Right ventricle myocardium inferior (tissue), 1 donor: ENCODE data around the gene CADPS2. TPM values are rescaled to one million over a fixed set of nuclear protein-coding genes. Genes with fewer than 3 reads are reported as not detected.
"Not testable (repeated sequence)": the region's sequence is repeated elsewhere in the genome, so short reads cannot be mapped to it uniquely, and the experiment has no call there.

ENCODE experiments used
- ATAC-seq: fragments of 200-7000 bp; cut with Tn5 transposase; one replicate; pipeline ENCODE4 v1.9.1; 2020; ENCODE audit warnings: mild to moderate bottlenecking, moderate library complexity
- DNase-seq: peaks from one replicate; pipeline ENCODE4 v3.0.0; 2021; ENCODE audit errors: missing footprints
- intact Hi-C: fragments of 100-400 bp; cut with DNase I; formaldehyde crosslinking; loops from one replicate; pipeline ENCODE4 v1.11.0; 2022
- total RNA-seq: library from RNA; stranded (reverse); fragmentation: NEBNext Ultra II Directional; extraction: Animal tissue kit (Norgen Biotek cat#: 25700); gene quantifications from one replicate; pipeline ENCODE4 v1.2.1, GENCODE V29; 2021
- donor health status: DM: no; HTN: yes; CAD: no; lungs with severe emphysema.

Gene CADPS2
- total RNA-seq, 1 donor from 2014 or later, result 20.8 TPM

- DNase-seq, result no peak
- ATAC-seq, result no peak
- intact Hi-C loops, result no loop called here
These were observed 243.0 kb downstream of the CADPS2 start for GRCh38 chr7:122643250-122643649.

GRCh38 chr7:122638459-122638858, 247.8 kb downstream of the CADPS2 start:
- DNase-seq, result no peak
- ATAC-seq, result no peak
- intact Hi-C loops, result no loop called here

DNA sequence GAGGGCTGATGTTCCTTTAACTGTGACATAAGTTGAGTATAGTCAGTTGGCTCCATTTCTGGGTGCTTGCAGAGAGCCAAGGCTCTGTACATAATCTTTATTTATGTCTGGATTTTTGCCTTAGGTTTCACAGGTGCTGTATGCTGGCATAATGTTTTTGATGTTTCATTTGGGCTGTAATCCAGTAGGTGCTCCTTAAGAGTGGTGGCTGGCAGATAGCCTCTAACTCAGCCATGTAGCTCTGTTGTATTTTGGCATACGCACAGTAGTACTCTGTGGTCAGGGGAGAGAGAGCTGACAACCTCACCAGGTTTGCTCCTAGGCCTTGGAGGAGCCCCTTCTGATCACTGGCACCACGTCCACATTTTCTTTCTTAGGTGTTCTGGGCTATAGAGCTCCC, 248.5 kb downstream of the CADPS2 start:
- no peak for ATAC-seq
- no peak for DNase-seq
- intact Hi-C loops, result no loop called here

DNA sequence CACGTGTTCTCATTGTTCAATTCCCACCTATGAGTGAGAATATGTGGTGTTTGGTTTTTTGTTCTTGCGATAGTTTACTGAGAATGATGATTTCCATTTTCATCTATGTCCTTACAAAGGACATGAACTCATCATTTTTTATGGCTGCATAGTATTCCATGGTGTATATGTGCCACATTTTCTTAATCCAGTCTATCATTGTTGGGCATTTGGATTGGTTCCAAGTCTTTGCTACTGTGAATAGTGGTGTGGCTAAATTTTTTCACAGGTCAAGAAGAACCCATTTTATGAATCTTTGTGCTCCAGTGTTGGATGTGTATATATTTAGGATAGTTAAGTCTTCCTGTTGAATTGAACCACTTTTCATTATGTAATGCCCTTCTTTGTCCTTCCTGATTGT, 250.8 kb downstream of the CADPS2 start:
- ATAC-seq, DNase-seq, intact Hi-C loops: not testable (repeated sequence)

DNA sequence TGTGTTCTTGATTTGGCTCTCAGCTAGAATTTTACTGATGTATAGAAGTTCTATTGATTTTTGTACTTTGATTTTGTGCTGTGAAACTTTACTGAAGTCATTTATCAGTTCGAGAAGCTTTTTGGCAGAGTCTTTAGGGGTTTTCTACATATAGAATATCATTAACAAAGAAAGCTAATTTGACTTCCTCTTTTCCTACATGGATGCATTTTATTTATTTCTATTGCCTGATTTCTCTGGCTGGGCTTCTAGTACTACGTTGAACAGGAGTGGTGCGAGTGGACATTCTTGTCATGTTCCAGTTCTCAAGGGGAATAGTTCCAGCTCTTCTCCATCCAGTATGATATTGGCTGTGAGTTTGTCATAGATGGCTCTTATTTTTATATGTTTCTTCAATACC, 252.8 kb downstream of the CADPS2 start:
- intact Hi-C loops, result no loop called here
- no peak for DNase-seq
- no peak for ATAC-seq

- no peak for DNase-seq
- intact Hi-C loops, result no loop called here
- ATAC-seq, result no peak
These were observed 254.0 kb downstream of the CADPS2 start for GRCh38 chr7:122632238-122632637.

- intact Hi-C loops, result no loop called here
- ATAC-seq (no peak), DNase-seq (no peak)
These were observed 256.8 kb downstream of the CADPS2 start for GRCh38 chr7:122629412-122629953.

- intact Hi-C loops, result no loop called here
- ATAC-seq, result no peak
- DNase-seq, result no peak
These were observed 257.4 kb downstream of the CADPS2 start for GRCh38 chr7:122628651-122629411.

DNA sequence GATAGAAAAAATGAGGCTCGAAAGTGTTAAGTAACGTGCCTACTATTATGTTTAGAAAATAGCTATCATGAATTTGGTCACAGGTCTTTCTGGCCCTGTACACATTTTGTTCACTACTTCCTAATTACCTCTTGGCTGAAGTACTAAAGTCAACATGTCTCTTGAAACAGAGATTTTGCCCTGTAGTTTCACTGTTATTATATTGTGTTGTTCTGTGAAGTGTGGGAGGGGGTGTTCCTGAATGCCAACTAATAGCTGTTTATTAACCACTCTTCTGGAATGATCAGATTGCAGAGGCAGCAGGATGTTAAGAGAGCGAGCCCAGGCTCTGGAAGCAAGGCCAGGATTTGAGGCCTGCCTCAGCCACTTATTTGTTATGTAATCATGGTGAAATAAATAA, 259.5 kb downstream of the CADPS2 start:
- ATAC-seq, result no peak
- intact Hi-C loops, result no loop called here
- no peak for DNase-seq

DNA sequence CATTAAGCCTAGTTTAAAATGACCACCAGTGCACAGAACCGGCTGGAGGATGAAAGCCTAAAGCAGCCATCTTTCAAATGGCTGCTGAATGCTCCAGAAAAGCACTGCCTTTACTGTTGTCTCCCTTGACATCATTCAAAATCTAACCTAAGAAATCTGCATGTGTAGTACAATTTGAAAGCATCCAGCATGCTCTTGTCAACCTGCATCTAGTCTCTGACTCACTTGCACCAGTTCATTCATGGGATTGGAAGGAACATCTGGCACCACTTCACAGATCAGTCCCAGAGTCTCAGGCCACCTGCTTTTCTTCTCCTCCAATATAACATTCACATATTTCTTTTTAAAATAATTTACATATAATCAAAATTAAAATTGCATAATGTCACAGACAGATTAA, 263.6 kb downstream of the CADPS2 start:
- ATAC-seq (no peak), DNase-seq (no peak)
- intact Hi-C loops, result no loop called here

DNA sequence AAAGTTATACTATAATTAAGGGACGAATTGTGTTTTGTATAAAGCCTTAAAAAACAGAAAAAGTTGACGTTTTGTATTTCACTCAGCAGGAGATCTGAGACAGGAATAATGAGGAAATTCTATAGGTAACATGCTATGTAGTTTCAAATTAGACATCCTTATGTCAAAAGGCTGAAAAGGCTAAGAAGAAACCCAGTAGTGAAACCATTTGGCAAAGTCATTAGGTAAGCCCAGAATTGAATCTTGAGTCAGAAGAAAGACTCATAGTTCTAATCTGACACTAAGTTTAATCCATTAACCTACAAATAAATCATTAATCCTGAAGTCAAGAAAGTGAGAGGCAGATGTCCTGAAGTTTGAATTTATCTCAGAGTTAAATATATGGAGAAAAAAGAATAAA, 266.6 kb downstream of the CADPS2 start:
- DNase-seq (no peak), ATAC-seq (no peak)
- intact Hi-C loops, result no loop called here

DNA sequence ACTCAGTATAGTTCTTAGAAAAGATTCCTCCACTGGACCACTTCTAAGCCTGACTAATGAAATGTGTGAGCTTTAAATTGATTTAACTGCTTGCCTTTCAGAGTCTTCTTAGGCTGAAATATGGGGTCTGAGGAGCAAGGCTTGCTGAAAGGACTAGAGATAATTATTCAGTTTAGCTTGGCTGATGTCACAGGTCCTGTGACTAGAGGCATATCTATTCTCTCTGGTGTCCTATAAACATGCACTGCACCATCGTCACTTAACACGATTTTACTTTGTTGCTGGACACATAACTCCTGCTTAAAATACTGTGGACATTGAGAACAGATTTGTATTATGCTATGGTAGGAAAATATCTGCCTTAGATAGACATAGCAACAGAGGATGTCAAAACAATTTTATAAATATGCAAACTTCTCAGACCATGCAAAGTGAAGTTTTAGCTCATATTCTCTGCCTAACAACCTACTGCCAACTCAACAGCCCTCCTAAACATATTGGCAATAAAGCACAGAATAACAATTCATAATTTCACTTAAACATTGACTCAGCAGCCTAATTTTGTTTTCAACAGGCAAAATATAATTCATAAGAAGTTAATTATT, 267.6 kb downstream of the CADPS2 start:
- intact Hi-C loops, result no loop called here
- DNase-seq, result no peak
- ATAC-seq, result no peak

DNA sequence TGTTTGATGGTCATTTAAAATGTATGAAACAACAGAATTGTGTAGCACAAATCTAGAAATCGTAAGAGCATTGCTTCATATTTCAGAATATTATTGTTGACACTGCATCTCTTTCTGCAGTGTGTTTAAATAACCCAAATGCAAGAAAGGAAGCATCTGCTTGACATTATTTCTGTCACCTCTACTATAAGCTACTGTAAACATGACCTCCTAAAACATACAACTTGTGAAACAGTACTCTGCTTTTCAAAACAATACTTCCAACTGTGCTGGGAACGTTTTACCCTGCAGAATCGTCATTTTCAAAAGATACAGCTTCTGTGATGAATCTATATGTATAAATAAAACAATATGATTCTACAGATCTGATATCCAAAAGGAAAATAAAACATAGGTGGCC, 269.3 kb downstream of the CADPS2 start:
- intact Hi-C loops, result no loop called here
- ATAC-seq (no peak), DNase-seq (no peak)

- ATAC-seq, result no peak
- no peak for DNase-seq
- intact Hi-C loops, result no loop called here
These were observed 280.3 kb downstream of the CADPS2 start for GRCh38 chr7:122605929-122606328.

DNA sequence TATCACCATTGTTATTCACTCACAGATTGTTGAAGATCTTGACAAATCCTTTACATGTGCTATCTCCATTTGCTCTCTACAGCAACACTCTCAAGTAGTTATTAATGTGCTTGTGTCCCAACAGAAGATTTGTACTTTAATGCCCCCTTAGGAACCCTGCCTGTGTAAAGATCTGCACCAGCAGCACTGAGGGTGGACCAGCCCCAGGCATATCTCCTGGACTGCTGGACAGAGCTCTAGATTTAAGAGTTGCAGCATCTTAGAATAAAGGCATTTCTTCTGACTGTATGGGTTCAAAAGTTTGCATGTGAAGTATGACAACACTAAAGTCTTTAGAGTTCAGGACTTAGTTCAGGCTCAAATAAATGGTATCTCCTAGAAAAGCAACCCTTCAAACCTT, 282.0 kb downstream of the CADPS2 start:
- ATAC-seq (no peak), DNase-seq (peak; percentile 22)
- intact Hi-C loops, result no loop called here

DNA sequence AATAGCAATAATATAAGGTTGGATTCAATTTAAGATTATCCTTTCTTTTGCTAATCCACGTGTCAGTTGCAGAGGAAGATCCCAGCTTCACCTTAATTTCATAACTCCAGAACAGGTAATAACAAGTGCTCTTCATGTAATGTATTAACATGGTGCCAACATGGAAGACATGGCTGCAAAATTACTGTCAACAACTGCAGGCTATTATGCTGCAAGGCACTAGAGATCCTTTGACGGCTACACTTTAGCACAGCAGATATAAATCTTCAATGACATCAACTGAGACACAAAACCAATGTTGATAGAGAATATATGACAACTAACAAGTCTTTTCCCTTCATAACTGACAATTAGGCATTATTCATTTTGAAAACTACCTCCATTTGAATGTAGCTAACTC, 283.5 kb downstream of the CADPS2 start:
- DNase-seq, result no peak
- intact Hi-C loops, result no loop called here
- no peak for ATAC-seq

DNA sequence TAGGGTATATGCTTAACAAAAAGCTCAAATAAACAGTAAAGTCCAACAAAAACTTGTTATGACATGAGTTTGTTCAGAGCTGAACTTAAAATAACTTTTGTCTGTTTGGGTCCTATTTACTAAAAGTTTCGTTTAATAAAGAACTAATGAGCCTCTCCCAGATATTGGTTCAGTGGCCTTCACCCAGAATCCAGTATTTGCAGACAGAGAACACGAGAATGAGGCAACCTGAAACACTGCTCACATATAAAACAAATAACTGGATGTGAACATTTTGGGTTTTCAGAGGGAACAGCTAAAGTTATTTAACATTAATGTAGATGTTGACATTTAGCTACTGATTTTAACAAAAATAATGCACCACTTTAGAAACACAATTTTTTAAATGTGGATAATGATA, 285.6 kb downstream of the CADPS2 start:
- intact Hi-C loops, result no loop called here
- ATAC-seq, result no peak
- DNase-seq, result no peak

DNA sequence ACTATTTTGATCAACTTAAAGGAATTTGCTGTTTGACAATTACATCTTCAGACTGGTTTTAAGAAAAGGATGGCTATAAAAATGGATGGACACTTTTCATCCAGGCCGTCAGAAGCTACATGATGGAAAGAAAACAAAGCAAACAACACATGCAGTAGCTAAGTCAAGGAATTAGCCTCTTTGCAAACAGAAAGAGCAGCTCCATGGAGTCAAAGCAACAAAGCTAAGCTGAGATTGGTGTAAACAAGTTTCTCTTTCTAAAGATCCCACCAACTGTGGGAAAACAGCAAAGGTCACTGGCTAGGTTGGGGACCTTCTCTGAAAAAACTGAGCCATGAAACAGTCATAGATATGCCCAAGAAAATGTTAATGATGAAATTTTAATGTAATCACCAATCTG, 286.2 kb downstream of the CADPS2 start:
- ATAC-seq (no peak), DNase-seq (no peak)
- intact Hi-C loops, result no loop called here

DNA sequence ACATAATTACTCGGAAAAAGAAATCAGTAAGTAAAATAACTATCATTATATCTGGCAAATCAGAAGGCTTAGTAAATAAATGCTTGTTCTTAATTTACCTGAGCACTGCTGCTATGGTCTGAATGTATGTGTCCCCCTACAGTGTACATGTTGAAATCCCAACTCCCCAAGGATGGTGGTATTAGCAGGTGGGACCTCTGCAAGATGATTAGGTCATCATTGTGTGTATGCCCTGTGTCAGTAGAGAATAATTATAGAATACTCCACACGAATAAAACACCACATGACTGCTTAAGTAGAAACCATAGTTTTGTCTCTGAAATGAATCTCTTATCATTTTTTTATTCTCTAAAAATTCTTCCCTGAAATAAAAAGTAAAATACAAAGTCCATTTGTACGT, 289.0 kb downstream of the CADPS2 start:
- DNase-seq, result no peak
- intact Hi-C loops, result no loop called here
- no peak for ATAC-seq

GRCh38 chr7:122595885-122596284, 290.4 kb downstream of the CADPS2 start:
- intact Hi-C loops, result no loop called here
- DNase-seq (no peak), ATAC-seq (no peak)

GRCh38 chr7:122588621-122589020, 297.6 kb downstream of the CADPS2 start:
- intact Hi-C loops, result no loop called here
- ATAC-seq, result no peak
- DNase-seq, result no peak
